HG03064 (cell line): Measurements from ENCODE around the gene HYCC2.
"Not testable (repeated sequence)": the region's sequence is repeated elsewhere in the genome, so short reads cannot be mapped to it uniquely, and the experiment has no call there.

ENCODE experiments used
- ATAC-seq: cut with Tn5 transposase; IDR thresholded peaks from one replicate; pipeline ENCODE4 v1.9.1; 2021; ENCODE audit warnings: low read depth; ENCODE audit not compliant: unreplicated experiment

Gene HYCC2

DNA sequence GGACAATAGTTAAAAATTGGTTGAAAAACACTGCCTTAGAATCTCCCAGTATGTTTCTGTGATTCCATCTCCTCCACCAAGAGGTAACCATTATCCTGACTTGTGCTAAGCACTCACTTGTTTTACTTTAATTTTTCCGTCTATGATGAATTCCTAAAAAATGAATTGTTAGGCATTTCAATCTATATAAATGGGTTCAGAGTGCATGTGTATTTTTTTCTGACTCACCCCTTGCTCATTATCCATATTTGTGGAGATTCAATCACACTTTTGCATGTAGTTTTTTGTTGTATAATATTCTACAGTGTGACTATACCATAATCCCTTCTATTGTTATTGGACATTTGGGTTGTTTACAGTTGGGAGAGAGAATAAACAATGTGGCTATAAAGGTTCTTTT, 1.6 kb upstream of the HYCC2 start:
- no peak for ATAC-seq

DNA sequence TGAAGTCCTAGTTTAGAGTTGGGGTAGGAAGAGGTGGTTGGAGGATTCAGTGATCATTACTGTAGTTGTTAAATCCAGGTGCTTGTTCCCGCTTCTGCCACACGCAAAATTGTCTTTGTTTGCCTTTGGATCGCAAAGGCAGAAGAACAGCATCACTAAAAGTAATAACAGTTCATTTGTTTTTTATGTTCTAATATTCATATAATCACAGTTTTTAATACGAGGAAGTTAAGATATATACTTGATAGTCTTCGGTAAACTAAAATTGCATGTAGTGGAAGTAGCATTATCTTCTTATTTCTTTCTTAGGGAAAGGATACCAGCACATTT, 695 bp upstream of the HYCC2 start:
- ATAC-seq: no peak

DNA sequence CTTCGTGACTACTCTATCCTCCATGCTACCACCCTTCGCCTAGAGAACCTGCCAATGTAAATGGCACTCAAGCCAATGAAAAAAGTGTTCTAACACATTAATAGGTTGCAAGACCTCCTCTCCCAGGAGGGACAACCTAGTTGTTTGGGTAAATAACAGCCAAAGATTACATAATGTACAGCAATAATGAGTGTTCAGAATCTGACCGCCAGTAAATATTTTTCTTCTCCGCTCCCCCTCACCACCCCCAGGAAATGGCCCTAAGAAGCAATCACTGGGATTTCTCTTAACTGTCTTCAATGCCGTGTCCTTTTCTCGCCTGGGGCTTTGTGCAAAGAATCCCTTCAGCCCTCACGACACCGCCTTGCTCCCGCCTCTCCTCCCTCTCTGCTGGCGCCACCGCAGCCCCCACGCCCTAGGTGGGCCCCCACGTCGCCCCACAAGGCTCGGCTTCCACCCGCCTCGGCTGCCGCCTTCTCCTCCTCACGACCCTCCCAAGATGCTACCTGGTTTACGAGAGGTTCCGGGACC, 458 bp downstream of the HYCC2 start:
- ATAC-seq: peak; percentile 16

DNA sequence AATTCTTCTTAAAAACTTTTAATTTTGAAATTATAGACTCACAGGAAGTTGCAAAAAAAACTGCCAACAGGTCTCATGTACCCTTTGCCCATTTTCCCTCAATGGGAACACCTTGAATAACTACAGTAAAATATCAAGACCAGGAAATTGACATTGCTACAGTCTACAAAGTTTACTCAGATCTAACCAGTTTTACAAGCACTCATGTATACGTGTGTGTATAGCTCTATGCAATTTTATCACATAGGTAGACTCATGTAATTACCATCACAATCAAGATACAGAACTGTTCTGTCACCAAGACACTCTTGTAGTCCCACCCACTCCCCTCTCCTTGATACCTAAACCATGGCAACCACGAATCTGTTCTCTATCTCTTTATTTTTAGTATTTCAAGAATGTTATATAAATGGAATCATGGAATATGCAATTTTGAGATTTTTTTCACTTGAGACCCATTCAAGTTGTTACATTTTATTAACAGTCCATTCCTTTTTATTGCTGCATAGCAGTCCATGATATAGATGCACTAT, 6.6 kb downstream of the HYCC2 start:
- ATAC-seq: no peak

DNA sequence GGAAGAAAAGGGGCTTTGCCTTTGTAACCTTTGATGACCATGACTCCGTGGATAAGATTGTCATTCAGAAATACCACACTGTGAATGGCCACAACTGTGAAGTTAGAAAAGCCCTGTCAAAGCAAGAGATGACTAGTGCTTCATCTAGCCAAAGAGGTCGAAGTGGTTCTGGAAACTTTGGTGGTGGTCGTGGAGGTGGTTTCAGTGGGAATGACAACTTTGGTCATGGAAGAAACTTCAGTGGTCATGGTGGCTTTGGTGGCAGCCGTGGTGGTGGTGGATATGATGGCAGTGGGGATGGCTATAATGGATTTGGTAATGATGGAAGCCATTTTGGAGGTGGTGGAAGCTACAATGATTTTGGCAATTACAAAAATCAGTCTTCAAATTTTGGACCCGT, 8.0 kb downstream of the HYCC2 start:
- ATAC-seq: not testable (repeated sequence)

DNA sequence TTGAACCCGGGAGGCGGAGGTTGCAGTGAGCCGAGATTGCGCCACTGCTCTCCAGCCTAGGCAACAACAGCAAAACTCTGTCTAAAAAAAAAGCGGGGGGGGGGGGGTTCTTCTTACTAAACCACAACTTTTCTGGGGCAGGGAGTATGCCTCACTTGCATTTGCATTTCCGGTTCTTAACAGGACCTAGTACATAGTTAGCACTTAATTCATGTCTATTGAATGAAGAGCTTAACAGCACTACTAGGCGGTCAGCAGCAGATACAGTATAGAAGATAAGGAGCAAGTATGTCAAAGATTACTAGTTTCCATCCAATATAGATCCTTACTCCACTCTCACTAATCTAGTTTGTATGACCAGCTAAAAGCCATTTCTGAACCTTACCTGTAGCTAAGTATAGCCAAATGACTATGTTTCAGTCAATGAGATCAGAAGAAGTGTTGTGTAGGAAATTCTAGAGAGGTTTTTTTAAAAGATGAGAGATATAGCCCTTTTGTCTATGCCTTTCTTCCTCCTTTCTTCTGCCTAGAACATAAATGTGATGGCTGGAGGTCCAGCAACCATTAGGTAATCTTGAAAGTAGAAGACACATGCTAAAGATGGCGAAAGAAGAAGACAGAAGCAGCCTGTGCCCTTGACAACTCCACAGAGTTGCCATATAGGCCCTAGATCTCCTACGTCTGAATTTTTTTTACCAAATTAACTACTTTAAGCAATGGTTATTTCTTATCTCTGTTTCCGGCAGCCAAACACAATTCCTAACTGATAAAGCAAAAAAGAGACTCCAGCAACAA, 11.3 kb downstream of the HYCC2 start:
- no peak for ATAC-seq

DNA sequence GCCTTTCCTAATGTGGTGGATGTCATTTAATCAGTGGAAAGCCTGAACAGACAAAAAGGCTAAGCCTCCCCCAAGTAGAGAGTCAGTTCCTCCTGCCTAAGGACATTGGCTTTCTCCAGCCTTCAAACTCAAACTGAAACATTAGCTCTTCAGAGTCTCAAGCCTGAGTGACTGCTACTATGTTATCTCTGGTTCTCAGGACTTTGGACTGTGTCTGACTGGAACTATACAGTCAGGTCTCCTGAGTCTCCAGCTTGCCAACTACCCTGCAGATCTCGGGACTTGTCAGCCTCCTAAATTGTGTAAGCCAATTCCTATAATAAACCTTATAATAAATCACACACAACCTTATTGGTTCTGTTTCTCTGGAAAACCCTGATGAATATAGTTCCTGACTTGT, 12.6 kb downstream of the HYCC2 start:
- ATAC-seq: no peak

DNA sequence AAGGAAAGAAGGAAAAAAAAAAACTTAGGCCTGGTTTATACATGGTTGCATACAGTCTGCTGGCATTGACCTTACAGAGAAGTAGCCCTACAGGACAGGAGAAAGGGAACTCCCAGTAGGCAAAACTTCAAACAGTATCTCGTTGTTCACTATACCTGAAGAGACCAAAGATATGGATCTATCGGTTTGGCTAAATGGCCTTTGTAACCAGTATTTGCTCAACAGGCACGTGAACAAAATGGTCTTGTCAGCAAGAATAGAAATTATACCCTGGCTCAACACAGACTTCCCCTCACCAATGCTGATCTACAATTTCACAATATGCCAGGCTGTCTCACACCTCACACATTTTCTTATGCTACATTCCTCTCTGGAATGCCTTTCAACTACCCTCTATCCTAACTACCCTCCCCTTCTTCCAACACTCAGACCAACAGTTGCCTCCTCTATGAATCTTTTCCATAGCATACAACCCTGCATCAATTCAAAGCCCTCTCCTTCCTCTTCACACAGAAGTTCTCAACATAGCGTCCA, 13.7 kb downstream of the HYCC2 start:
- no peak for ATAC-seq

DNA sequence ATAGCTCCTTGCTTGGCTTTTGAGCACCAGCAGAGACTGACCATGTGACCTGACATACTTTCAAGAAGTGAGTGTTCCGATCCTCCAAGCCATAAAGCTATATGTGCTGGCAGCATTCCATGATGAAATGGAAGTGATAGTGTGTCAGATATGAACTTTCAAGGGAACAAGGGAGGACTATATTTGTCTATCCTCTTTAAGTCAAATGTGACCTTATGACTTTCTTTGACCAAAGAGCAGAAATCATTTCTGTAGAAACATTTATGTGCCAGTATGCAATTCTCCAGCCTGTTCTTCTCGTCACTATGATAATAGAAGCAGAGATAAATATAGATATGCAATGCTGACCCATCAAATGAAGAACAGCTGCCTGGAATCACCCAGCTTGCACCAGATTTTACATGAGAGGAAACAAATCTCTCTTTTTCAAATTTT, 14.4 kb downstream of the HYCC2 start:
- ATAC-seq: no peak

DNA sequence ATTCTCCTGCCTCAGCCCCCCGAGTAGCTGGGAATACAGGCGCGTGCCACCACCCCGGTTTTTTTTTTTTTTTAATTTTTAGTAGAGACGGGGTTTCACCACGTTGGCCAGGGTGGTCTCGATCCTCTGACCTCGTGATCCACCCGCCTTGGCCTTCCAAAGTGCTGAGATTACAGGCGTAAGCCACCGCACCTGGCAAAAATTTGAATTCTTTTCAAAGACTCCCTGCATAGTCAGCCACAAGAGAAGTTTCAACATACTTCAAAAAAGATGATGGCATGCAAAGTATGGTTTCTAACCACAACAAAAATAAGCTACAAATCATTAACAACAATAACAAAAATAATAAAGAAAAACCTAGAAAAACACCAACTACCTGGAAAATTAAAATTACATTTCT, 22.0 kb downstream of the HYCC2 start:
- no peak for ATAC-seq

DNA sequence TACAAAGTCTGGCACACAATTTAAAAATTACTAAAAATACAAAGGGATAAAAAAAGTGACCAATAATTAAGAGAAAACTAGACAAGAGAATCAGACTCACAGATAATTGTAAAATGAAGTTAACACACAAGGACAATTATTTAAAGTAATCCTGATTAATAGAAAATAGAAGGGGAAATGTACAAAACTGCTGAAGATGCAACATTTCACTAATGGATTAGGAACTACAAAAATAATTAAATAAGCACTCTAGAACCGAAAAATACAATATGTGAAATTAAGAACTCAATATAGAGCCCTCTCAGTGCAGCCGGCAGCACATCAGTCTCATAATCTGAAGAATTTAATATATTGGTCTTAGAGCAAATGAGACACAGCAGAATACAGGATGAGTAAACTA, 24.6 kb downstream of the HYCC2 start:
- ATAC-seq: no peak

DNA sequence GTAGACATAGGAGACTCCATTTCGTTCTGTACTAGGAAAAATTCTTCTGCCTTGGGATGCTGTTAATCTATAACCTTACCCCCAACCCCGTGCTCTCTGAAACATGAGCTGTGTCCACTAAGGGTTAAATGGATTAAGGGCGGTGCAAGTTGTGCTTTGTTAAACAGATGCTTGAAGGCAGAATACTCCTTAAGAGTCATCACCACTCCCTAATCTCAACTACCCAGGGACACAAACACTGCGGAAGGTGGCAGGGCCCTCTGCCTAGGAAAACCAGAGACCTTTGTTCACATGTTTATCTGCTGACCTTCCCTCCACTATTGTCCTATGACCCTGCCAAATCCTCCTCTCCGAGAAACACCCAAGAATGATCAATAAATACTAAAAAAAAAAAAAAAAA, 28.4 kb downstream of the HYCC2 start:
- not testable (repeated sequence) for ATAC-seq

DNA sequence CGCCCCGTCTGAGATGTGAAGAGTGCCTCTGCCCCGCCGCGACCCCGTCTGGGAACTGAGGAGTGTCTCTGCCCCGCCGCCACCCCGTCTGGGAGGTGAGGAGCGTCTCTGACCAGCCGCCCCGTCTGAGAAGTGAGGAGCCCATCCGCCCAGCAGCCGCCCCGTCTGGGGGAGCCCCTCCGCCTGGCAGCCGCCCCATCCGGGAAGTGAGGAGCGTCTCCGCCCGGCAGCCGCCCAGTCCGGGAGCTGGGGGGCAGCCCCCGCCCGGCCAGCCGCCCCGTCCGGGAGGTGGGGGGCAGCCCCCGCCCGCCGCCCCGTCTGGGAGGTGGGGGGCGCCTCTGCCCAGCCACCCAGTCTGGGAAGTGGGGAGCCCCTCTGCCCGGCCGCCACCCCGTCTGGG, 29.0 kb downstream of the HYCC2 start:
- not testable (repeated sequence) for ATAC-seq

DNA sequence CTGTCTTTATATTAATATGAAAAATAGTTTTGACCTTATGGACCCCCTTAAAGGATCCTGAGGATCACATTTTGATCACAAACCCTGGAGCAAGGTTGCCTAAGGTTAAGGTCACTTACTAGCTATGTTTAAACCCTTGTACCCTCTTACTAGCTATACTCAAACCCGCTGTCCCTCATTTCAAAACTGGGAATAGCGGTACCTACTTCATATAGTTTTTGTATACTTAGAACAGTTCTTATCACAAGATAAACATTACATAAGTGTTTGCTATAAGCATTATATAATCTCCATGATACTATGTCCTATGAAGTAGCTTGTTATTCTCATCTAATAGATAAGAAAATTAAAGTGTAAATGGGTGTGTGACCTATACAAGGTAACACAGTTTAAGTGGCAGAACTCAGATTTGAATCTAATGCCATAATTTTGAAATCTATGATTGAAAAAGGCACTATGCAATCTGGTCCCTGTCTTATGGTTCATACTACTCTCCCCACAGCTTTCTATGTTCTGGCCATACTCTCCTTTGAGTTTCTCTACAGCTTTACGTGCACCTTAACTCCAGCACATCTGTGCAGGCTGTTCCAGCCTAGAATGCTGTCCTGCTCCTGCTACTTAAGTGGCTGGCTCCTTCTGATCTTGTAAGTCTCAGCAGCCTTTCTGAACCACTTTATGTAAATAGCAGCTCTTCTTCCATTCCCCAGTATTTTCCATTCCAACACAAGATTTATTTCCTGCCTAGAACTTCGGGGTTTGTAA, 30.4 kb downstream of the HYCC2 start:
- no peak for ATAC-seq

DNA sequence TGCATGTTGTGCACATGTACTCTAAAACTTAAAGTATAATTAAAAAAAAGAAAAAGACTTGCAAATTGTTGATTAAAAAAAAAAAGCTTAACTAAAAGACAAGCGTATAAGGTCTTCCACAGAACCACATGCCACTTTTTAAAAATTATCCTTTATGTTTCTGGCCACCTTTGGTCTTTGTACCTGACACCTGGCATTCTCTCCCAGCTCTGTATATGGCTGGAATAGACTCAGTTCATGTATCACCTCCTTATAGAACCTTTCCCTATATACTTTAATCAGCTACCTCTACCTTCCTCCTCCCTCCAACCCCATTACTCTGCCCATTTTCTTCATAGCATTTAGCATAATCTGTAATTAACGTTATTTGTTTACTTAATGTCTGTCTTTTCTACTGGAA, 32.6 kb downstream of the HYCC2 start:
- ATAC-seq: no peak

DNA sequence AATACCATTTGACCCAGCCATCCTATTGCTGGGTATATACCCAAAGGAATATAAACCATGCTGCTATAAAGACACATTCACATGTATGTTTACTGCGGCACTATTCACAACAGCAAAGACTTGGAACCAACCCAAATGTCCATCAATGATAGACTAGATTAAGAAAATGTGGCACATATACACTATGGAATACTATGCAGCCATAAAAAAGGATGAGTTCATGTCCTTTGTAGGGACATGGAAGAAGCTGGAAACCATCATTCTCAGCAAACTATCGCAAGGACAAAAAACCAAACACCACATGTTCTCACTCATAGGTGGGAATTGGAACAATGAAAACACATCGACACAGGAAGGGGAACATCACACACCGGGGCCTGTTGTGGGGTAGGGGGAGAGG, 33.1 kb downstream of the HYCC2 start:
- ATAC-seq: not testable (repeated sequence)

DNA sequence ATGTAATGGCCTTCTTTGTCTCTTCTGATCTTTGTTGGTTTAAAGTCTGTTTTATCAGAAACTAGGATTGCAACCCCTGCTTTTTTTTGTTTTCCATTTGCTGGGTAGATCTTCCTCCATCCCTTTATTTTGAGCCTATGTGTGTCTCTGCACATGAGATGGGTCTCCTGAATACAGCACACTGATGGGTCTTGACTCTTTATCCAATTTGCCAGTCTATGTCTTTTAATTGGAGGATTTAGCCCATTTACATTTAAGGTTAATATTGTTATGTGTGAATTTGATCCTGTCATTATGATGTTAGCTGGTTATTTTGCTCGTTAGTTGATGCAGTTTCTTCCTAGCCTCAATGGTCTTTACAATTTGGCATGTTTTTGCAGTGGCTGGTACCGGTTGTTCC, 37.1 kb downstream of the HYCC2 start:
- not testable (repeated sequence) for ATAC-seq

DNA sequence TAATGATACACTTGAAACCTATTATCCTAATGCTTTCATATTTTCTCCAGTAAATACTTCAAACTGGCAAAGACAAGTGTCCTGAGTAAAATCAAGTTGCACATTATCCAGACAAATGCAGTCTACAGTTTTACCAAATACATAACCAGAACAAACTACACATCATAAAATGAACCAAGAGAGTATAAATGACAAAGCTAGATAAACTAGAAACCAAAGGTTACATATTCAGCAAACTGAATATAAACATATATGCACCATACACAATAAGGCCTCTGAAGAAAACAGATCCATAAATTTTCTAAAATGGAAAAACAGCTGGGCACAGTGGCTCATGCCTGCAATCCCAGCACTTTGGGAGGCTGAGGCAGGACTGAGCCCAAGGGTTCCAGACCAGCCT, 47.0 kb downstream of the HYCC2 start:
- no peak for ATAC-seq

DNA sequence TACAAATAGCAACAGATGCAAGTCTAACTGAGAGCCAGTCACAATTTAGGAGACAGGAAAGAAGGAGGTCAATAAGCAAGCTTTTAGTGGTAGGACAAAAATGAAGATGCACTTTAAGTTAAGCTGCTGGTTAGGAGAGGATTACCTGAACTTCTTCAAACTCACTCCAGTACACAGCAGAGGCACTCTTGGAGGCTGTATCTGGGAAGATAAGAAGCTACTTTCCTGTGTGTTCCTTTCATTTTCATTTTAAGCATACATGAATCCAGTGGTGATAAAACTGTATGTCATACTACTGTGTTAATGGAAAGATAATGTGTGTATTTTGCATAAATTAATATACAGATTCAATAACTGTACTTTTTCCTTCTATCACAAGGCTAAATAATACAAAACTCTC, 49.6 kb downstream of the HYCC2 start:
- no peak for ATAC-seq
